HG02588 (cell line): ENCODE measurements around the gene ATAD3C.
"Not testable (repeated sequence)": the region's sequence is repeated elsewhere in the genome, so short reads cannot be mapped to it uniquely, and the experiment has no call there.

Experiments
- ATAC-seq: cut with Tn5 transposase; IDR thresholded peaks from one replicate; pipeline ENCODE4 v1.9.1; 2021; ENCODE audit warnings: mild to moderate bottlenecking, moderate library complexity; ENCODE audit not compliant: unreplicated experiment

Gene ATAD3C

DNA sequence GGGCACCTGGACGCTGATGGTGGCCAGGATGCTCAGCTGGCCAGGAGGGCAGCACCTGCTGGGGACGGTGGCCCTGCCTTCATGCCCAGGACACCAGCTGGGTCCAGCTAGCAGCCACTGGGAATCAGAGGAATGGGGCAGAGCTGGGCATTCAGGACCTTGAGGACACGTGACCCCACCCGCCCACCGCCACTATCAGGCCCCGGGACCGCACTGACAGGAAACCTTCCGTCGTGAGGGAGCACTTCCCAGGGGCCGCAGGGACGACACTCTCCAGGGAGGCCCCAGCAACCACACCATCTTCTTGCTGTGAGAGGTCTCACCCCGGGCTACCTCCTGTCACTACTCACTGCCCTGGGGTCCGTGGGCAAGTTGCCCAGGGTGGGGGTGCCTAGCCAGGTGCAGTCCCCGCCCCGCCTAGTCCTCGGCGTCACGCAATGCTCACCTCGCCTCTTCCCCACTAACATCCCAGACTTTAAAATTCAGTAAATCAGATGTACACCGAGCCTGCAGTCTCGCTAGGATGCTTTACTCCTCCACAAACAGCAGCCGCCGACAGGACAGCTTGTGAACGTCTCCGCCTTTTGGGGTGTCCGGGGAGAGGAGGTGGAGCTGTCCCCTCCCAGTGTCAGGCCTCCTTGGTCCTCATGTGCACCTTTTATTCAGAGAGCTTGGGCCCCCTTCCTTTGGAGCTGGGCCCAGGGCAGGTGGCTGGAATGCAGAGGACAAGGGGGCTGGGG is 9.1 kb upstream of the ATAD3C start:
- ATAC-seq = no peak

DNA sequence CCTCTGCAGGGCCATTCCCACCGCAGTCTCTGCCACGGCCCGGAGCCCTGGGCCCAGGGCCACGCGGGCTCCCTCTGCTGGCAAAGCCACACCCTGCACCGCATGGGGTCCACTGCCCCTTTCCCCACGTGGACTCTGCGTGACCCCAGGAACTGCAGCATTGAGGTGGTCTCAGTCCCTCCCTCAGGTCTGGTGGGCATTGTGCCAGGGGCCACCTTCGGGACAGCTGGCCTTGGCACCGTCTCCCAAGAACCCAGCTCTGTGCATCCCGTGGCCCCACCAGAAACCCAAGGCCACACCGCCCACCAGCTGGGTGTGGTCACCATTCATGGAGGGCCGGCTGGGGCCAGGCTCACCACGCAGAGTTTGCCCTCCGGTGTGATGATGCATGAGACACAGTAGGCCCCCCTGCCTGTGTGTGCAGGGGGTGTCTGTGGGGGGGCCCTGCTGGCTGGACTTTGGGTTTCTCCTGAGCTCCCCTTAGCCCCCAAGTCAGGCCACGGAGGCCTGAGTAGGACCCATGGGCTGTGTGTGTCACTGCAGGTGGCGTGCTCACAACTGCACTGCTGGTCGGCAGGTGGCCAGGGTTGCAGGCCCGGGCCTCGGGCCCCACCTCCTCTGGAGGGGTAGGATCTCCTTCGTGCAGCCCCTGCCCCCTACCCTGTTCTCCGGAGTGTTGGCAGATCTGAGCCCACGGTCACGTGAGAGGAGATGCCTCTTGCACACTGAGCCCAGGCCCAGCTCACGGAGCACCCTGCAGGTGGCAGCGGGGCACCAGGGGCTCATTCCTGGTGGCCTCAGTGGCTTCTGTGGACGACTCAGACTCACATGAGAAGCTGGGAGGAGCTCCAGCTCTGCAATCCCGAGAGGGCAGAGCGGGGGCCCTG is 8.2 kb upstream of the ATAD3C start:
- ATAC-seq = no peak

DNA sequence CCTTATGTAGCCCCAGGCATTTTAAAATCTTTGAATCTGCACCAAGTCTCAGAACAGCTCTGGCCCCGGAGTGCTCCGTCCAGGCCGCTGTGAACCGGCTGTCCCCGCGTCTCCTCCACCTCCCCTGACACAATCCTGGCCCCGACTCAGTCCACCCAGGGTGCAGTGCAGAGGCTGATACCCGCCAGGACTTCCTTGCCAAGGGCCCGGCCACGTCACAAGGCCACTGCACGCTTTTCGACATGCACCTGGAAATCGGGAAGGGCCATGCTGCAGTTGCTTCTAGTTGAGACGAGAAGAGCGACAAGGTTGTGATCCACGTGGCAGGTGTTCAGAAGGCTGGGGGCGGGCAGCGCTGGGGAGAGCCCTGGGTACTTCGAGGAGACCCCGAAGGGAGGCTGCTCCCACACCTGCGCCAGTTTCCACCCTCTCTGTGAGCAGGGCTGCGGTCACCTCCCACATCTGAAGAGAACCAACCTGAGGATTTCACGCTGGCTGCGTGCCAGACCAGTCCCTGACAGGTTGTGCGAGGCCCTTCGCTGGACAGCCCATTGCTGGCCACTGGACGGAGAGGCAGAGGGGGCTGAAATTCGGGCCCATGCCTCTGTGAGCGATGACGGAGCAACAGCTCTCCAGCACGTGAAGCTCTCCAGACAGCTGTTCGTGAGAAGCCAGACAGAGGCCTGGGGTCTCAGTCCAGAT is 7.3 kb upstream of the ATAD3C start:
- no peak for ATAC-seq

DNA sequence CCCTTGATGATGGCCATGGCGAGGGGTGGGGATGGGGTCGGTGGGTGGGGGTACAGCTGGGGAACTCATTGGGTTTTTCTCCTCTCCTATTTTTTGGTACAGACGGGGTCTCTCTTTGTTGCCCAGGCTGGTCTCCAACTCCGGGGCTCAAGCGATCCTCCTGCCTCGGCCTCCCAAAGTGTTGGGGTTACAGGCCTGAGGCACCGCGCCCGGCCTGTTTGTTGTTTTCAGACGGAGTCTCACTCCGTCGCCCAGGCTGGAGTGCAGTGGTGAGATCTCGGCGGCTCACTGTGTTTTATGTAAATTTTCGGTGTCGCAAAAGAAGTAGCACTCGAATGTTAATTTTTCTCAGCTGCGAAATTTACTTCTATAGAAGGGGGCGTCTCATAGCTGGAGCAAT is 2.9 kb upstream of the ATAD3C start:
- ATAC-seq = not testable (repeated sequence)

DNA sequence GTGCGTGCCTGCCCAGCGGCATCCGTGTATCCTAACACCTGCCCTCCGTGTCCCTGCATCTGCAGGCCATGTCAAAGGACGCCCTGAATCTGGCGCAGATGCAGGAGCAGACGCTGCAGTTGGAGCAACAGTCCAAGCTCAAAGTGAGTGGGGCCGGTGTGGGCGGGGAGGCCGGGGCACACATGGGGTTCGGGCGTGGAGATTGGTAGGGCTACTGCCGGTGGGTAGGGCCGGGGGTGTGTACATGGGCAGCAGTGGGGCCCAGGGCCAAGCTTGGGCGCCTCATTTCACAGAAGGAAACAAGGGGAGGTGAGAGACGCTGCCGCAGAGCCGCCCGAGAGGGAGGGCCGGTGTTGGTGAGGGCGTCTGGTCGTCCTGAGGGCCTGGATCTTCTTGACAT is 1.1 kb downstream of the ATAD3C start:
- not testable (repeated sequence) for ATAC-seq

DNA sequence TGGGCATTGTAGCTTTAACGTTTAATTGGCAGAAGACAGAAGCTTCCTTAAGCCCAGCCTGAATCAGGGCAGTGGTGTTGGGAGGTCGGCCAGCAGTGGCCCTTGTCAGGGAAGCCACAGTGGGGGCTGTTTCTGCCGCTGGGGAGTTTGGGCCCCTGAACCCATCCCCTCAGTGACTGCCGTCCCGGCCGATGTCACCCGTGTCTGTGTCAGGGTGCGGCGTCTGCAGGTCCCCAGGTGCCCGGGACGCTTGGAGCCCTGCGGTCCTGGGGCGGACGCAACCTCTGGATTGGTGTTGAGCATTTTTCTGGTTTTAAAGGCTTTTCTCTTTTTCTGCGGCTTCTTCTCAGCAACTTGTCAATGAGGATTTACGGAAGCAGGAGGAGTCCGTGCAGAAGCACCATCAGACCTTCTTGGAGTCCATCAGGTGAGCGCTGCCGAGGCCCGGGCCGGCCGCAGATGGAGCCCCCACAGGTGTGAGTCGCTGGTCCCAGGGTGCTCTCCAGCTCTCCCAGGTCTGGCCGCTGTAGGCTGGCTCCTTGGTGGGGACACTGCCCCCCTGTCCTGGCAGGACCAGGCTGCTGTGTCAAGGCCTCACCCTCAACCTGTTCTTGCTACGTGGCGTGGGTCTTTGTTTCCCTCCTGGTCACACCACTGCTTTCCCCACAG is 2.3 kb downstream of the ATAD3C start:
- ATAC-seq = no peak

DNA sequence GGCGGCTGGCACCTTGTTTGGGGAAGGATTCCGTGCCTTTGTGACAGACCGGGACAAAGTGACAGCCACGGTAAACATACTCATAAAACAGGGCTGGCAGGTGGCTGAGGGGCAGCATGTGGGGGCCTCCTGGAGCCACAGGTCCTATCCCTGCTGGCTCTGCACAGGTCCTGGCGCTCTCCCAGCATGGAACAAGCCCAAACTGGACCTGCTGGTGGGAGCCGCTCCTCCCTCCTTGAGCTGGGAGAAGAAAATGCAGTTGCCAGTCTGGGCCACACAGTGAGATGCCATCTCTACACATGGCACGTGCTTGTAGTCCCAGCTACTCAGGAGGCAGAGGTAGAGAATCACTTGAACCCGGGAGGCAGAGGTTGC is 2.9 kb downstream of the ATAD3C start:
- ATAC-seq = not testable (repeated sequence)

DNA sequence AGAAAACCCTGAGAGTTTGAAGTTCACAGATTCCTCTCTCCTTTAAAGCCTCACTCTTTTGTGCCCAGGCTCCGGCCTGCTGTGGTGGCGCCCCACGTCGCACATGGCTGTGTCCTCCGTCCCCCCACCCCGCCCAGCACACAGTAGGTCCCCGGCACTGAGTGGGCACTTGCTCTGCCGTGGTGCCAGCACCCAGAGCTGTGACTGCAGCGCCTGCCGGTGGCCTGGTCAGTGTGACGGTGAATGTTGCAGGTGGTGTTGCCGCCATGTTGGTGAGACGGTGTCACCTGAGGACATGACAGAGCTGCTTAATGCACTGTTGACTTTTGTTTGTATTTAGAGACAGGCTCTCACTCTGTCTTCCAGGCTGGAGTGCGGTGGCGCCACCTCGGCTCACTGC is 3.4 kb downstream of the ATAD3C start:
- ATAC-seq = no peak

DNA sequence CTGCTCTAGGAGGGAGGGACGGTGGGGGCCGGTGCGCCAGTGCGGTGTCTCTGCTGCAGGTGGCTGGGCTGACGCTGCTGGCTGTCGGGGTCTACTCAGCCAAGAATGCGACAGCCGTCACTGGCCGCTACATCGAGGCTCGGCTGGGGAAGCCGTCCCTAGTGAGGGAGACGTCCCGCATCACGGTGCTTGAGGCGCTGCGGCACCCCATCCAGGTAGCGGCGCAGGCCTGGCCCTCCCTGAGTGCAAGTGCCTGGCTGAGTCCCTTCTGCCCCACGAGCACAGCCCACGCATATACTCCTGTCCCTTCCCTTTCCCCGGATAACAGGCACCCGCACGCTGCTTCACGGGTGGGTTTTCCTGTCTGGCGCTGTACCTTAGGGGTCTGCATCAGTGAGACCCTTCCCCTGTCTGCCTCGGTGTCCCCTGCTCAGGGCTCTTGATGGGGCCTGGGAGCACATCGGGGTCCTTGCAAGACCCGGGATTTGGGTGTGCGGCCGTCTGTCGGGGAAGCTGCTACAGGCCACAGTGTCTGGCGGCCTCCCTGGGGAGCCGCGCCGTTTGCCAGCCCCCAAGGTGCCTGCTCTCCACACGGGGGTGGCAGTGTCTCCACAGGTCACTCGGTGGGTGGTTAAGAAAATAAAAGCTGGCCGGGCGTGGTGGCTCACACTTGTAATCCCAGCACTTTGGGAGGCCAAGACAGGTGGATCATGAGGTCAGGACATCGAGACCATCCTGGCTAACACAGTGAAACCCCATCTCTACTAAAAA is 5.0 kb downstream of the ATAD3C start:
- not testable (repeated sequence) for ATAC-seq

DNA sequence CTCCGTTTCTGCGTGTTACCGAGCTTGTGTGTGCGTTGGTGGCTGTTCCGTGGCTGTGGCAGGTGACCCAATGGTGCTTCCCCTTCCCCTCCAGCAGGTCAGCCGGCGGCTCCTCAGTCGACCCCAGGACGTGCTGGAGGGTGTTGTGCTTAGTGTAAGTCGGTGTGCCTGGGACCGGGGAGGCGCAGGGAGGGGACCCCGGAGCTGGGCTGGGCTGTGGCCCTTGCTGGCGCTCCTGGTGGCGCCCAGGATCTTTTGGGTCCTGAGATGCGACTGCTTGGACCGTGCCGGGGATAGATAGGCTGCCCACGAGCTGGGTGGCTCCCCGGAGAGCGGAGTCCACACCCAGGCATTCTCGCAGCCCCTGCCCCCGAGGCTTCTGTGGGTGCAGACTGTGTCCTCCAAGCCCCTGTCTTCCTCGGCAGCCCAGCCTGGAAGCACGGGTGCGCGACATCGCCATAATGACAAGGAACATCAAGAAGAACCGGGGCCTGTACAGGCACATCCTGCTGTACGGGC is 5.9 kb downstream of the ATAD3C start:
- no peak for ATAC-seq

DNA sequence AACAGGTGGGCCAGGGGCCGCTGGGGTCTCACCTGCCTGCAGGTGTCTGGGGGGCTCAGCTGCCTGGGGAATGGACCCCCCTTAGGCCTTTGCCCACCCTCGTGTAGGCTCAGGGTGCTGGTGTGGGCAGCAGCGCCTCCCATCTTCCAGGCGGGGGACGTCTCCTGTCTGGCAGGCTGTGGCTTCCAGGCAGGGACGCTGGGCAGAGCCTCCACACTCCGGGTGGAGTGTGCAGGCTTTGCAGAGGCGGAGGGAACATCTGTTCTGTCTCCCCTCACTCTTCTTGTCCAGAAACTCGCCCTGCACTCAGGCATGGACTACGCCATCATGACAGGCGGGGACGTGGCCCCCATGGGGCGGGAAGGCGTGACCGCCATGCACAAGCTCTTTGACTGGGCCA is 6.4 kb downstream of the ATAD3C start:
- ATAC-seq = not testable (repeated sequence)

DNA sequence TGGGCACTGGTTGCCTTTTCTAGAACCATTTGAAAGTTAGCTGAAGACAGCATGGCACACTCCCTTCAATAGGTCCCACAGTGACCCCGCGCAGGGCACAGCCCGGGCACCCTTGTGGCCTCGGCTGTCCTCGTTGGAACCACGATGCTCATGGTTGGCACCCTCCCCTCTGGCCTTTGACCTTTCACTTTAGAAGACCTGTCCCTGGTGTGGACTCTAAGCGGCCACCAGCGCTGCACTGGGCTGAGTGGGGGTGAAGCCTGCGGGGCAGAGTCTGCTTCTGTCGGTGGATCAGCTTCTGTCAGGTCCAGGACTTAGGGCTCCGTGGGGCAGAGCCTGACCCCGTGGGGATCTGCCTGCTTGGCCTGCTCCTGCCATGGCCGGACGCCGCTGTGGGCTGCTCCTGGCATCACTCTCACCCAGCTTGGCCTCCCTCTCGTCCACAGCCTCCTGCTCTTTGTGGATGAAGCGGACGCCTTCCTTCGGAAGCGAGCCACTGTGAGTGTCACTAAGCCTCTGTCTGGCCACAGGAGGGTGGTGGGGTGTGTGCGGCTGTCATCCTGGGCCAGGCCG is 7.3 kb downstream of the ATAD3C start:
- not testable (repeated sequence) for ATAC-seq

DNA sequence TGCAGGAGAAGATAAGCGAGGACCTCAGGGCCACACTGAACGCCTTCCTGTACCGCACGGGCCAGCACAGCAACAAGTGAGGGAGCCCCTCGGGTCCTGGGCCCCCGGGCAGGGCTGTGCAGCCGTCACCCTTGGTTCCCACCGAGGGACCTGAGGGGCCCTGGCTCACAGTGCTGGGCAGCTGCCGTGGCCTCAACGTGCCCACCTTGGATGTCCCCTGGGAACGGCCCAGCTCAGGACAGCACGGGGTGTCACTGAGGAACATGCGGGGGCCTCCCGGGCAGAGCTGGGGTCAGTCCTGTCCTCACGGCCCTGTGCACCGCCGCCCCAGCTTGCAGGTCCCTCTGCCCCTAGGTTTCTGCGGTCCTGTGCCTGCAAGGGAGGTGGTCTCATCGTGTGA is 9.7 kb downstream of the ATAD3C start:
- ATAC-seq = not testable (repeated sequence)

DNA sequence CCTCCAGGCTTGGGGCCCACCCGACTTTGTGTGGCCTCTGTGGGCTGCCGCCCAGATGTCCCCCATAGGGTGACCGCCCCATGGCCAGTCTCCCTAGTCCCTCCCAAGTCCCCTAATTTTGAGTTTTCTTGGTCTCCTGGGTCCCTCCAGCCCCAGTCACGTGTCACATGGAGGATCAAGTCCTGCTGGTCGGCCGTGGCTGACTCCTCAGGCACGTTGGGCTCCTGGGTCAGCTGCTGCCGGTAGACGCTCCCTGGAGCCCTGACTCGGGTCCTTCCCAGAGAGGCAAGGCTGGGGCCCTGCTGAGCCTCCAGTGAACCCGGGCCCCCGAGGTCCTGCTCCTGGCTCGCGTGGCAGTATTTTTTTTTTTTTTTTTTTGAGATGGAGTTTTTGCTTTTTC is 10.2 kb downstream of the ATAD3C start:
- ATAC-seq = not testable (repeated sequence)

DNA sequence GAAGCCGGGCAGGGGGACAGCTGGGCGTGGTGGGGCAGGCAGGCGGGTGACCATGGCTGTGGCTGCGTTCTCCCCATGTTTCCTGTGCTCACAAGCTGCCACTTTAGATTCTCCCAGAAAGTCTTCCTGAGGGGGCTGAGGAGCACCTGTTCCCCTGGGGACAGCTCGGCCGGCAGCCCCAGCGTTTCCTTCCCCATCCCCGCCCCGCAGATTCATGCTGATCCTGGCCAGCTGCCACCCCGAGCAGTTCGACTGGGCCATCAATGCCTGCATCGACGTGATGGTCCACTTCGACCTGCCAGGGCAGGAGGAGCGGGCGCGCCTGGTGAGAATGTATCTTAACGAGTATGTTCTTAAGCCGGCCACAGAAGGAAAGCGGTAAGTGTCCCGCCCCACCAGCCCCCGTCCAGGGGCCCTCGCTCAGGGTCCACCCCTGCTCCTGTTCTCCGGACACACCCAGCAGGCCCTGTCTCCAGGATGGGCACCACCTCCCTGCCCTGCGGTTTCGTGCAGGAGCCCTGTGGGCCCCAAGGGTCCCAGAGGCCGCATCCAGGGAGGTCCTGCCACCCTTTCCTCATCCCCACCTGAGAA is 11.1 kb downstream of the ATAD3C start:
- no peak for ATAC-seq

DNA sequence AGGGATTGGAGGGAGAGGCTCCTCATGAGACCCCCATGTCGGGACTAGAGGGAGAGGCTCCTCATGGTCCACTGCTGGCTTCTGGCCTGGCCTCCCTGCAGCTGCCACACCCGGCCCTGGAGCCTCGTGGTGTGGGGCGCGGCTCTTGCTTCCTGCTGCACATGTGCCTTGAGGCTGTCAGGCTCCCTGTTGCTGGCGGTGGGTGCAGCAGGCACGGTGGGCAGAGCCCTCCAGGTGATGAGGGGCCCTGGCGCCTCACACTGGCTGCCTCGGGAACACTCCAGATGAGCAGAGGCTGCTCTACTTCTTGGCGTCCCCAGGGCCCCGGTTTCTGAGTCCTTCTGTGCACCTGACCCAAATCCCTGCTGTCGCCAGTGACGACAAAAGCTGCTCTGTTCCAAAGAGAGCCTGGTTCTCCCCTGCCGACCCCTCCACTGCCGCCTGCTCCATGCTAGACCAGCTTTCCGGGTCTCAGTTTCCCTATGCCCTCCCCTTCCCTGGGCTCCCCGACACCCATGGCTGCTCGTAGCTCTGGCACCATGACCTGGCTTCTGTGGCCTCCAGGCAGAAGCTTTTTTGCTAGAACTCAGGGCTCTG is 12.3 kb downstream of the ATAD3C start:
- ATAC-seq = no peak

DNA sequence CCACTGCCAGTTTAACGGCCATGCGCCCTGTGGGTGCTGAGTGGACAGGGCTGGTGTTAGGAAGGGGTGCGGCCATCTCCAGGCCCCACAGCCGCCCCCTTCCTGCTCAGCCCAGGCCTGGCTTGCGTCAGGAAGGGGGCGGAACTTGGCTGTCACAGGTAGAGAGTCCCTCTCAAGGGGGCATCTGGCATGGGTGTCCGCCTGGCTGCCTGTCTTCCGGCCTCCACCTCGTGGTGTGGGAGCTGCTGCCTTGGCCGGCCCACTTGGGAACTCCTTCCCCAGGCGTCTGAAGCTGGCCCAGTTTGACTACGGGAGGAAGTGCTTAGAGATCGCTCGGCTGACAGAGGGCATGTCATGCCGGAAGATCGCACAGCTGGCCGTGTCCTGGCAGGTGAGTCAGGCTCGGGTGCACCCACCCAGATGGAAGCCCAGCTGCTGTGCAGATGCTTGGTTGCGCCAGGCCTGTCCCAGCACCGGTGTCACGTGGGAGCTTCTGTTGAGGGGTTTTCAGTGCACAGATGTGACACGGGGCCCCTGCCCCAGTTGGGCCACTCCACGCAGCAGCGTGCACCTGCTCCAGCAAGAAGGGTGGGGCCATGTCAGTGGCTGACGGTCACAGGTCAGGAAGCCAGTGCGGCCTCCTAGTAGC is 13.0 kb downstream of the ATAD3C start:
- no peak for ATAC-seq

DNA sequence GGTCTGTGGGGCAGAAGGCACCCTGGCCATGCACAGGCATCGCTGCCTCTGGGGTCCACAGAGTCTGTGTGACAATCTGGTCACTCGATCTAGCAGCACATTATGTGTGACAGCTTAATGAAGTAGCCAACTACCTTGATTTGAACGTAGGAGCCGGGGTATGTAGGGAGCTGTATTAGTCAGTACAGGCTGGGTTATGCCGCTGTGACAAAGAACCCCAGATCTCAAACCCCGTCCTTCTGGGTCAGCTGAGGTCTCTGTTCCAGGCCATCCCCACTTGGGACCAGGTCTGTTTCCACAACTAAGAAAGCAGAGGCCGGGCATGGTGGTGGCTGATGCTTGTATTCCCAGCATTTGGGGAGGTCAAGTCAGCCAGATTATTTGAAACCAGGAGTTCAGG is 13.8 kb downstream of the ATAD3C start:
- ATAC-seq = no peak
